Rectal smooth muscle tissue (tissue), 1 donor: ENCODE data around the gene CARNS1.
"Not testable (repeated sequence)": the region's sequence is repeated elsewhere in the genome, so short reads cannot be mapped to it uniquely, and the experiment has no call there.

Source experiments
- H3K27ac ChIP-seq: one replicate; pipeline ENCODE4 v1.7.0; 2013; ENCODE audit warnings: low read depth, low read length, inconsistent platforms
- H3K27me3 ChIP-seq: one replicate; pipeline ENCODE4 v1.7.0; 2013; ENCODE audit warnings: low read length; ENCODE audit not compliant: control insufficient read depth, insufficient read depth
- H3K36me3 ChIP-seq: one replicate; pipeline ENCODE4 v1.7.0; 2013; ENCODE audit warnings: low read length; ENCODE audit not compliant: control insufficient read depth, insufficient read depth
- H3K4me1 ChIP-seq: one replicate; pipeline ENCODE4 v1.7.0; 2013; ENCODE audit warnings: low read length; ENCODE audit not compliant: control insufficient read depth, insufficient read depth
- H3K4me3 ChIP-seq: one replicate; pipeline ENCODE4 v1.7.0; 2013; ENCODE audit warnings: low read length
- H3K9ac ChIP-seq: one replicate; pipeline ENCODE4 v1.7.0; 2013; ENCODE audit warnings: low read length

The CARNS1 gene

DNA sequence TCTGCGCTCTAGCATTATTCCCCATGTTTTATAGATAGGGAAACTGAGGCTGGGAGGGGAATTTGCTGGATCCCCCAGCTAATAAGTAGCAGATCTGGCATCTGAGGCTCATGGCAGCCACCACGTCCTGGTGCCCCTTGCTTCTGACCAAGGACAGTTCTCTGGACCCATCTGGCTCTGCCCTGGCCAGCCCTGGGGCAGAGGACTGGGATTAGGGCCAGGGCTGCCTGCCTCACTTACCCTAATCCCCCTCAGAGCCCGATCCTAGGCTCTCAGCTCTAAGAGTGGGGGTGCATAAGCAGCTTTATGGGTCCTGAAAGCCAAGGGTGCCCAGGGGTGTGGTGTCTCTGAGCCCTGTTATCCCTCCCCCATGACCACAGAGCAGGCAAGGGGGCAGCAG lies 39.6 kb downstream of the CARNS1 start, which contains the start of gene CABP4:
TSS of gene CABP4 (plus strand) at position 301 of the 400 bp plus-strand sequence. CDS start at position 371, 70 bp downstream.
- H3K27ac ChIP-seq, result no peak within 1 kb of the TSS
- no peaks in the 10 kb centered on the region for H3K27me3 ChIP-seq
- no peaks in the 10 kb centered on the region for H3K36me3 ChIP-seq
- no peak within 1 kb of the TSS for H3K9ac ChIP-seq
- no peak within 1 kb of the TSS for H3K4me3 ChIP-seq
- H3K4me1 ChIP-seq, result no peaks in the 10 kb centered on the region

DNA sequence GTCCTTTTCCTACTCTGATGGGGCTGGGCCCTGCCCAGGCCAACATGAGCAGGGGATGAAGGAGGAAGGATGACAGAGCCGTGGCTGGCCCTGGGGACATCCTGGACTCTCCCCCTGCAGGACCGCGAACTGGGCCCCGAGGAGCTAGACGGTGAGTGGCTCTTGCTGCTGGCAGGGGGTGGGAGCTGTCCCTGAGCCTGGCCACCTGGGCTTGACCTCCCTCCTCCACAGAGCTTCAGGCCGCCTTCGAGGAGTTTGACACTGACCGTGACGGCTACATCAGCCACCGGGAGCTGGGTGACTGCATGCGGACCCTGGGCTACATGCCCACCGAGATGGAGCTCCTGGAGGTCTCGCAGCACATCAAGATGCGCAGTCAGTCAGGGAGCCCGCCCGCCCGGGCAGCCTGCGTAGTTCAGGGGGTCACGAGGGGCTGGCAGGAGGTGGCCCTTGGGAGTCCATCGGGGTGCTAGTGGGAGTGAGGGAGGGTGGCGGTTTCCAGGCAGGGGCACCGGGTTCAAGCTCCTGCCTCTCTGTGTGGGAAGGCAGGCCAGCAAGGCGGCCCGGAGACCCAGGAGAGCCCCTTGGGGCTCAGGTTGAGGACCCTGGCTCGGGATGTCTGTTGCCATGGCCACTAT lies 40.7 kb downstream of the CARNS1 start:
- Histone ChIP-seq H3K4me3 (no peak overlapping the region), H3K27ac (no peak overlapping the region), H3K9ac (no peak overlapping the region), H3K27me3 (no peaks in the 10 kb centered on the region), H3K4me1 (no peaks in the 10 kb centered on the region), H3K36me3 (no peaks in the 10 kb centered on the region)

DNA sequence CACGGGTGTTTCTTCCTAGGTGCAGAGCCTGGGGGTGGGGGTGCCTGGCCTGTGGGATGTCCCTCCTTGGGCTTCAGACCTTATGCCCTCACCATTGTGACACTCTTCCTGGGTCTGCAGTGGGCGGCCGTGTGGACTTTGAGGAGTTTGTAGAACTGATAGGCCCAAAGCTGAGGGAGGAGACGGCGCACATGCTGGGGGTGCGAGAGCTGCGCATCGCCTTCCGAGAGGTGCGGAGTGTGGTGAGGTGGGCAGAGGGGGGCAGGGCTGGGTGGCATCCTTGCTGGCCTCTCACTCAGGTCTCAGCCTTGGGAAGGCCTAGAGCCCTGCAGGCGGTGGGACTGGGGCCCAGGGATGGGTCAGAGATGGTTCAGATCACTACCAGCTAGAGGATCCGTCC lies 42.0 kb downstream of the CARNS1 start:
- Histone ChIP-seq H3K4me1 (no peaks in the 10 kb centered on the region), H3K4me3 (no peak overlapping the region), H3K27me3 (no peaks in the 10 kb centered on the region), H3K27ac (no peak overlapping the region), H3K9ac (no peak overlapping the region), H3K36me3 (no peaks in the 10 kb centered on the region)

DNA sequence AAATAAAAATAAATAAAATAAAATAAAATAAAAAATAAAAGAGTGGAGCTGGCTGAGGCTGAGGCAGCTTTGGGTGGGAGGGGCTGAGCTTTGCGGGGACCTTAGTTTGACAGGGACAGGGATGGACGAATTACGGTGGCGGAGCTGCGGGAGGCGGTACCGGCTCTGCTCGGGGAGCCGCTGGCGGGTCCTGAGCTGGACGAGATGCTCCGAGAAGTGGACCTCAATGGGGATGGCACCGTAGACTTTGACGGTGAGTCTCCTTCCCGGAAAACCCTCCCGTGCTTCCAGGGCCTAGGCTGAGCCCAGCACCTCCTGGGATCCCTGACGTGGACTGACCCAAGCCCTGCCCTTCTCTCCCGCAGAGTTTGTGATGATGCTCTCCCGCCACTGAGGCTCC lies 42.8 kb downstream of the CARNS1 start:
- Histone ChIP-seq H3K9ac (no peak overlapping the region), H3K4me1 (no peaks in the 10 kb centered on the region), H3K27me3 (no peaks in the 10 kb centered on the region), H3K36me3 (no peaks in the 10 kb centered on the region), H3K27ac (no peak overlapping the region), H3K4me3 (no peak overlapping the region)

- H3K4me3 ChIP-seq, result no peak overlapping the region
- peaks cover 6% of the 10 kb centered on the region for H3K4me1 ChIP-seq
- H3K27ac ChIP-seq, result no peak overlapping the region
- H3K27me3 ChIP-seq, result no peaks in the 10 kb centered on the region
- H3K9ac ChIP-seq, result no peak overlapping the region
- H3K36me3 ChIP-seq, result no peaks in the 10 kb centered on the region
These were observed 47.7 kb downstream of the CARNS1 start for GRCh38 chr11:67463186-67463585.

GRCh38 chr11:67463680-67464410 lies 48.4 kb downstream of the CARNS1 start:
- H3K27ac ChIP-seq, result peak overlapping the region; percentile 91
- peak overlapping the region; percentile 46 for H3K4me3 ChIP-seq
- peaks cover 9% of the 10 kb centered on the region for H3K4me1 ChIP-seq
- no peaks in the 10 kb centered on the region for H3K36me3 ChIP-seq
- H3K9ac ChIP-seq, result no peak overlapping the region
- H3K27me3 ChIP-seq, result no peaks in the 10 kb centered on the region

GRCh38 chr11:67464411-67465188 lies 49.1 kb downstream of the CARNS1 start:
- peak overlapping the region; percentile 75 for H3K4me3 ChIP-seq
- H3K27ac ChIP-seq, result peak overlapping the region; percentile 91
- no peaks in the 10 kb centered on the region for H3K27me3 ChIP-seq
- H3K4me1 ChIP-seq, result peaks cover 9% of the 10 kb centered on the region
- H3K9ac ChIP-seq, result peak overlapping the region; percentile 81
- no peaks in the 10 kb centered on the region for H3K36me3 ChIP-seq

GRCh38 chr11:67465189-67465510 lies 49.7 kb downstream of the CARNS1 start:
- Histone ChIP-seq H3K4me1 (peaks cover 9% of the 10 kb centered on the region), H3K36me3 (no peaks in the 10 kb centered on the region), H3K9ac (peak overlapping the region; percentile 81), H3K27ac (peak overlapping the region; percentile 91), H3K27me3 (no peaks in the 10 kb centered on the region), H3K4me3 (peak overlapping the region; percentile 75)

DNA sequence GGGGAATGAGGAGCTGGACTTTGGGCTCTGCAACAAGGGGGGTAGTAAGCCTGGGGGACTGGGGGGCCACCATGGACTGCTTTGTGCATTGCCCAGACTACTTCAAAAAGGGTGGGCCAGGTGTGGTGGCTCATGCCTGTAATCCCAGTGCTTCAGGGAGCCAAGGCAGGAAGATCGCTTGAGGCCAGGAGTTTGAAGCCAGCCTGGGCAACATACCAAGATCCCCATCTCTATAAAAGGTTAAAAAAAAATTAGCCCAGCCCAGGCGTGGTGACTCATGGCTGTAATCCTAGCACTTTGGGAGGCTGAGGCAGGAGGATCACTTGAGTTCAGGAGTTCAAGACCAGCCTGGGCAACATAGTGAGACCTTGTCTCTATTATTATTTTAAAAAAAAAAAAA lies 50.1 kb downstream of the CARNS1 start:
- not testable (repeated sequence) for H3K36me3 ChIP-seq, H3K9ac ChIP-seq, H3K27me3 ChIP-seq, H3K27ac ChIP-seq, H3K4me1 ChIP-seq
- H3K4me3 ChIP-seq, result peak overlapping the region; percentile 75

- Histone ChIP-seq H3K27ac (no peak overlapping the region), H3K4me3 (no peak overlapping the region), H3K36me3 (no peaks in the 10 kb centered on the region), H3K9ac (no peak overlapping the region), H3K27me3 (no peaks in the 10 kb centered on the region), H3K4me1 (peaks cover 9% of the 10 kb centered on the region)
These were observed 50.9 kb downstream of the CARNS1 start for GRCh38 chr11:67466367-67466766.

GRCh38 chr11:67466962-67467771 lies 51.7 kb downstream of the CARNS1 start:
- no peak overlapping the region for H3K9ac ChIP-seq
- H3K4me1 ChIP-seq, result peaks cover 9% of the 10 kb centered on the region
- no peaks in the 10 kb centered on the region for H3K36me3 ChIP-seq
- H3K27ac ChIP-seq, result no peak overlapping the region
- H3K27me3 ChIP-seq, result no peaks in the 10 kb centered on the region
- no peak overlapping the region for H3K4me3 ChIP-seq

DNA sequence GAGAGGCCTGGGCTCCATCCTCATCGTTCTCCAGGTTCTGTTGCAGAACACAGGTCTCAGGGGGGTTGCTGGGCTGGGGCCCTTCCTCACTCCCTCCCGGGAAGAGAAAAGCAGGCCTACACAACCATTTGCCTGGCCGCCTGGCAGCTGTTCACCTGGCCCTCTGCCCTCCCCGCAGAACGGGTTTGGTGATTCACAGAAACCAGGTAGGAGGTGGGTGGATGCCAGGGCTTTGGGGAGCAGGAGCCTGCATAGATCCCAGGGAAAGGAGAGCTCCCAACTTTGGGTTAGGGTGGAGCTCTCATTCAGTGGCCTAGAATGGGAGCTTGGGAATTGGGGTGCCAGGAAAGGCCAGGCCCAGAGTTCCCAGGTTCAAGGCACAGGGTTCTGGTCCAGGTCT lies 52.6 kb downstream of the CARNS1 start:
- peak overlapping the region; percentile 84 for H3K27ac ChIP-seq
- H3K9ac ChIP-seq, result no peak overlapping the region
- H3K36me3 ChIP-seq, result no peaks in the 10 kb centered on the region
- H3K4me3 ChIP-seq, result peak overlapping the region; percentile 82
- peaks cover 9% of the 10 kb centered on the region for H3K4me1 ChIP-seq
- no peaks in the 10 kb centered on the region for H3K27me3 ChIP-seq
